ENCODE results near the gene F13A1.

GRCh38 chr6:6351511-6352025 lies 31.1 kb upstream of the F13A1 start:
- no peak for TF ChIP-seq CTCF (IDR thresholded peaks at IDR 0.05)
- TF ChIP-seq POLR2A (IDR thresholded peaks at IDR 0.05) = no peak
